GM21576 (cell line): ENCODE data around the gene ABL2.
"Not testable (repeated sequence)": the region's sequence is repeated elsewhere in the genome, so short reads cannot be mapped to it uniquely, and the experiment has no call there.

Experiments
- ATAC-seq: cut with Tn5 transposase; IDR thresholded peaks from one replicate; pipeline ENCODE4 v1.9.1; 2021; ENCODE audit warnings: mild to moderate bottlenecking, moderate library complexity; ENCODE audit not compliant: unreplicated experiment

Gene ABL2

GRCh38 chr1:179170468-179170770 is 59.1 kb downstream of the ABL2 start:
- not testable (repeated sequence) for ATAC-seq

- ATAC-seq = no peak
Measured at GRCh38 chr1:179169616-179170467, 59.6 kb downstream of the ABL2 start.

- no peak for ATAC-seq
Measured at GRCh38 chr1:179168536-179168935, 60.9 kb downstream of the ABL2 start.

GRCh38 chr1:179167955-179168354 is 61.5 kb downstream of the ABL2 start:
- no peak for ATAC-seq

- no peak for ATAC-seq
Measured at GRCh38 chr1:179167418-179167777, 62.1 kb downstream of the ABL2 start.

GRCh38 chr1:179166663-179167417 is 62.6 kb downstream of the ABL2 start:
- no peak for ATAC-seq

- no peak for ATAC-seq
Measured at GRCh38 chr1:179164494-179164893, 65.0 kb downstream of the ABL2 start.

- no peak for ATAC-seq
Measured at GRCh38 chr1:179156708-179157107, 72.8 kb downstream of the ABL2 start.

- ATAC-seq = no peak
Measured at GRCh38 chr1:179156026-179156425, 73.5 kb downstream of the ABL2 start.

GRCh38 chr1:179155615-179156014 is 73.9 kb downstream of the ABL2 start:
- no peak for ATAC-seq

GRCh38 chr1:179154437-179154836 is 75.0 kb downstream of the ABL2 start:
- no peak for ATAC-seq

- no peak for ATAC-seq
Measured at GRCh38 chr1:179153217-179153616, 76.3 kb downstream of the ABL2 start.

GRCh38 chr1:179151908-179152682 is 77.4 kb downstream of the ABL2 start:
- ATAC-seq = no peak

- ATAC-seq = no peak
Measured at GRCh38 chr1:179146911-179147310, 82.6 kb downstream of the ABL2 start.

- no peak for ATAC-seq
Measured at GRCh38 chr1:179146476-179146875, 83.0 kb downstream of the ABL2 start.

GRCh38 chr1:179145521-179145920 is 84.0 kb downstream of the ABL2 start:
- ATAC-seq = no peak

GRCh38 chr1:179144626-179145025 is 84.9 kb downstream of the ABL2 start:
- no peak for ATAC-seq

- no peak for ATAC-seq
Measured at GRCh38 chr1:179143322-179143721, 86.2 kb downstream of the ABL2 start.

- ATAC-seq = no peak
Measured at GRCh38 chr1:179142889-179143299, 86.6 kb downstream of the ABL2 start.

- no peak for ATAC-seq
Measured at GRCh38 chr1:179141592-179142251, 87.8 kb downstream of the ABL2 start.

GRCh38 chr1:179138755-179139154 is 90.7 kb downstream of the ABL2 start:
- not testable (repeated sequence) for ATAC-seq
